Measurements from ENCODE around the gene HOXC10. TPM values are rescaled to one million over a fixed set of nuclear protein-coding genes. Genes with fewer than 3 reads are reported as not detected.

Gene HOXC10
- total RNA-seq, 1 donor from 2014 or later: 1.8 TPM

GRCh38 chr12:53952871-53953734, 31.8 kb upstream of the HOXC10 start:
- Mint-ChIP-seq H3K27ac (ENCODE audit: unreplicated experiment) (no peak overlapping the region), H3K4me1 (no peaks in the 10 kb centered on the region), H3K9me3 (no peaks in the 10 kb centered on the region), H3K4me3 (no peak overlapping the region), H3K27me3 (ENCODE audit: low read depth) (peaks cover 99% of the 10 kb centered on the region), H3K36me3 (ENCODE audit: low read depth) (peaks cover 4% of the 10 kb centered on the region)
- no peak for TF ChIP-seq CTCF (conservative IDR thresholded peaks at IDR 0.05)
- no peak for DNase-seq (ENCODE audit: low read depth, low spot score)

- no peak overlapping the region for H3K27ac Mint-ChIP-seq (ENCODE audit: unreplicated experiment)
- DNase-seq (ENCODE audit: low read depth, low spot score): no peak
- H3K4me1 Mint-ChIP-seq: no peaks in the 10 kb centered on the region
- no peak for TF ChIP-seq CTCF (conservative IDR thresholded peaks at IDR 0.05)
- no peaks in the 10 kb centered on the region for H3K36me3 Mint-ChIP-seq (ENCODE audit: low read depth)
- no peak overlapping the region for H3K4me3 Mint-ChIP-seq
- H3K9me3 Mint-ChIP-seq: no peaks in the 10 kb centered on the region
- peaks cover 99% of the 10 kb centered on the region for H3K27me3 Mint-ChIP-seq (ENCODE audit: low read depth)
Measured at GRCh38 chr12:53953831-53954693, 30.9 kb upstream of the HOXC10 start.

GRCh38 chr12:53954694-53955035, 30.3 kb upstream of the HOXC10 start, which contains the start of gene HOXC12:
TSS of gene HOXC12 (plus strand) at chr12:53954903. CDS start at chr12:53954930, 27 bp downstream.
- H3K36me3 Mint-ChIP-seq (ENCODE audit: low read depth): no peaks in the 10 kb centered on the region
- no peak for TF ChIP-seq CTCF (conservative IDR thresholded peaks at IDR 0.05)
- H3K4me3 Mint-ChIP-seq: no peak within 1 kb of the TSS
- DNase-seq (ENCODE audit: low read depth, low spot score): no peak
- H3K27me3 Mint-ChIP-seq (ENCODE audit: low read depth): peaks cover 99% of the 10 kb centered on the region
- no peak within 1 kb of the TSS for H3K27ac Mint-ChIP-seq (ENCODE audit: unreplicated experiment)
- H3K9me3 Mint-ChIP-seq: no peaks in the 10 kb centered on the region
- H3K4me1 Mint-ChIP-seq: no peaks in the 10 kb centered on the region

- no peak for DNase-seq (ENCODE audit: low read depth, low spot score)
- H3K27ac Mint-ChIP-seq (ENCODE audit: unreplicated experiment): no peak overlapping the region
- H3K36me3 Mint-ChIP-seq (ENCODE audit: low read depth): no peaks in the 10 kb centered on the region
- no peak overlapping the region for H3K4me3 Mint-ChIP-seq
- H3K4me1 Mint-ChIP-seq: no peaks in the 10 kb centered on the region
- H3K27me3 Mint-ChIP-seq (ENCODE audit: low read depth): peaks cover 99% of the 10 kb centered on the region
- H3K9me3 Mint-ChIP-seq: no peaks in the 10 kb centered on the region
- TF ChIP-seq CTCF (conservative IDR thresholded peaks at IDR 0.05): no peak
Measured at GRCh38 chr12:53955036-53955775, 29.7 kb upstream of the HOXC10 start.

GRCh38 chr12:53955776-53956250, 29.1 kb upstream of the HOXC10 start:
- Mint-ChIP-seq H3K27ac (ENCODE audit: unreplicated experiment) (no peak overlapping the region), H3K4me3 (no peak overlapping the region), H3K27me3 (ENCODE audit: low read depth) (peaks cover 99% of the 10 kb centered on the region), H3K4me1 (no peaks in the 10 kb centered on the region), H3K36me3 (ENCODE audit: low read depth) (no peaks in the 10 kb centered on the region), H3K9me3 (no peaks in the 10 kb centered on the region)
- TF ChIP-seq CTCF (conservative IDR thresholded peaks at IDR 0.05): no peak
- no peak for DNase-seq (ENCODE audit: low read depth, low spot score)

All from neural crest cell (in vitro differentiated cells).